Measurements from ENCODE around the gene CMTM2. TPM values are rescaled to one million over a fixed set of nuclear protein-coding genes. Genes with fewer than 3 reads are reported as not detected.

Gene CMTM2
- total and polyA plus RNA-seq, 7 experiments from 2014 or later: 0.58 to 1.8 (median 0.81) TPM; not detected in 4

DNA sequence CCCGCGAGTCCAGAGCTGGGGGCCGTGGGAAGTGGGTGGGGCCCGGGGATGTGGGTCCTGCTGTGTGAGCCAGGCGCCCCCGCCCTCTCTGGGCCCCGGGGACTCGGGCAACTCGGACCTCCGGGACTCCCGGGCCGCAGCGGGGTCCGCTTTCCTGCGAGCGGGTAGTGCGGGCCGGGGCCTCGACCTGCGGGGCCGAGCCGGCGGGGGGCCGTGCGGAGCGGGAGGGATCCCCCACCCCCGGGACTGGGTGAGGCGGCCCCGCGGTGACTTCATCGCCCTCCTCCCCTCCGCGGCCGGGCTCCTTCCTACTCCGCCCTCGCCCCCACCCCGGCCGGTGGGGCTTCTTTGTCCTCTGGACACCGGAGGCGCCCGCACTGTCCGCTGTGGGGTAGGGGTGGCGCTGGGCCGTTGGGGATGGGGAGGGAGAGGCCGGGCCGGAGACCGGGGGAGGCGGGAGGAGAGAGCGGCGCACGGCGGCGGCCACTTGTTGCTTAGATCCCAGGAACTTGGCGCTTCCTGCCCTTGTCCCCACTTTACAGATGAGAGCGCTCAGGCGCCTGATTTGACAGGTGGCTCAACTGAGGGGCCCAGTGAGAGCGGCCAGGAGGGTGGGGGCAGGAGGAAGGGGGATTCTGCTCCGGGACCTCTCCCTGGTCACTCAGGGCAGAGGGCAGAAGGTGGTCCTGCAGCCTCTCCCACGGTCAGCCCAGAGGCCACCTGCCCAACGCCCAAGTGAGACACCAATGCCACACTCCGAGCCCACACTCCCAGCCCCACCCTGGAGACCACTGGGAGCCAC lies 26.1 kb downstream of the CMTM2 start:
- intact Hi-C loops (cut with micrococcal nuclease): loop anchor here (1.0 to 5.0 kb wide), 7 partner anchors 45 to 275 kb away; partner anchors contain the start of genes CMTM4 (in 1 of the 2), DYNC1LI2 (in 1 of the 2) and PDP2 (in 1 of the 2)
- Histone ChIP-seq H3K9me3 (ENCODE audit: control insufficient read depth in 2 of 3, low read length in 3 of 3) (peaks cover 0 to 12% (median 0%) of the 10 kb centered on the region in 3 experiments), H3K27ac (ENCODE audit: low read depth, low read length) (peak overlapping the region; percentile 74), H3K36me3 (ENCODE audit: control insufficient read depth in 2 of 3, insufficient read depth in 3 of 3, low read length in 3 of 3) (peaks cover 5 to 21% (median 5%) of the 10 kb centered on the region in 3 experiments), H3K27me3 (ENCODE audit: control insufficient read depth in 2 of 2, insufficient read depth in 2 of 2, low read length in 2 of 2) (no peaks in the 10 kb centered on the region), H3K4me1 (ENCODE audit: control insufficient read depth in 2 of 2, insufficient read depth in 2 of 2, low read length in 2 of 2) (peaks cover 22 to 36% of the 10 kb centered on the region in 2 donors), H3K4me3 (ENCODE audit: low read length) (peak overlapping the region; percentile 57)
- Mint-ChIP-seq H3K27me3 (peaks cover 0 to 3% (median 0%) of the 10 kb centered on the region in 5 donors), H3K36me3 (peaks cover 5 to 26% (median 6%) of the 10 kb centered on the region in 5 donors), H3K9me3 (peaks cover 0 to 14% (median 4%) of the 10 kb centered on the region in 11 donors), H3K27ac (peak overlapping the region in 8 of 9 donors; percentile 46 to 87 (median 86)), H3K4me3 (peak overlapping the region; percentile 62 to 98 (median 81)), H3K4me1 (peaks cover 27 to 53% (median 49%) of the 10 kb centered on the region in 7 donors)
- peak; percentile 12 for ATAC-seq
- ChIA-PET POLR2A (interaction anchor here (0.7 to 3.2 kb wide), 7 partner anchors 15 to 84 kb away, joined by 3 to 28 read pairs (median 4); partner anchors contain the start of gene CKLF), CTCF (interaction anchor here (0.9 to 2.3 kb wide), 2 partner anchors 15 to 43 kb away, joined by 3 to 11 read pairs; no protein-coding TSS in a partner anchor)
- DNase-seq: peak in 4 of 9 donors; percentile 29 to 68 (median 31)

DNA sequence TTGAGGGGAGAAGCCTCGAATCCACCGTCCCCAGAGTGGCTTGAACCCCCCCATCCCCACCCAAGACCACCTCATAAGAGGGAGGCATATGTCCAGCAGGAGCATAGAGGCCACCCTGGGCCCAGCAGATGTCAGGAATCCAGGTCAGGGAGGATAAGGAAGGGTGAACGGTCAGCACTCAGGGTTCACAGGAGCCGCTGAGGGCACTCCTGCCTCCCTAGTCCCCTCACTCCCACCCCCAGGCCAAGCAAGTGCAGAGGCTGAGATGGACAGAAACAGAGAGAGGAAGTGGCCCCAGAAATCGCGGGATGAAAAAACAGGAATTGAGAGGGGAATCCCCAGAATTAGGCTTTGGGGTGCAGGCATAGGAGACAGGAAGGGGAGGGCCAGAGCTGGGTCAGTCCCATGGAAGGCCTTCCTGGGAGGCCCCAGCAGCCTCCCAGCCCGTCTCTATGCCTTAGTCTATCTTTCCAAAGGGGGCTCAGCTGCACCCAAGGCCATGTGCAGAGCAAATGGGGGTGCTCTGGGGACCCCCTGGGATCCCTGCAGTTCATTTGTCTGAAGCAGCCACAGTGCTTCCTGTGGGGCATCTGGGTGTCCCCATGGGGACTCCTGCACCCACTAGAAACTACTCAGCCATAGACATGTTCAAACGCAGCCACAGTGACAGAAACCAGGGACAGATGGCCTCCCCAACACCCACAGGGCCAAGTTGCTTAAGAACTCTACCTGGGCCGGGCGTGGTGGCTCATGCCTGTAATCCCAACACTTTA lies 26.9 kb downstream of the CMTM2 start:
- peaks cover 17 to 36% of the 10 kb centered on the region in 2 donors for H3K4me1 ChIP-seq (ENCODE audit: control insufficient read depth in 2 of 2, insufficient read depth in 2 of 2, low read length in 2 of 2)

DNA sequence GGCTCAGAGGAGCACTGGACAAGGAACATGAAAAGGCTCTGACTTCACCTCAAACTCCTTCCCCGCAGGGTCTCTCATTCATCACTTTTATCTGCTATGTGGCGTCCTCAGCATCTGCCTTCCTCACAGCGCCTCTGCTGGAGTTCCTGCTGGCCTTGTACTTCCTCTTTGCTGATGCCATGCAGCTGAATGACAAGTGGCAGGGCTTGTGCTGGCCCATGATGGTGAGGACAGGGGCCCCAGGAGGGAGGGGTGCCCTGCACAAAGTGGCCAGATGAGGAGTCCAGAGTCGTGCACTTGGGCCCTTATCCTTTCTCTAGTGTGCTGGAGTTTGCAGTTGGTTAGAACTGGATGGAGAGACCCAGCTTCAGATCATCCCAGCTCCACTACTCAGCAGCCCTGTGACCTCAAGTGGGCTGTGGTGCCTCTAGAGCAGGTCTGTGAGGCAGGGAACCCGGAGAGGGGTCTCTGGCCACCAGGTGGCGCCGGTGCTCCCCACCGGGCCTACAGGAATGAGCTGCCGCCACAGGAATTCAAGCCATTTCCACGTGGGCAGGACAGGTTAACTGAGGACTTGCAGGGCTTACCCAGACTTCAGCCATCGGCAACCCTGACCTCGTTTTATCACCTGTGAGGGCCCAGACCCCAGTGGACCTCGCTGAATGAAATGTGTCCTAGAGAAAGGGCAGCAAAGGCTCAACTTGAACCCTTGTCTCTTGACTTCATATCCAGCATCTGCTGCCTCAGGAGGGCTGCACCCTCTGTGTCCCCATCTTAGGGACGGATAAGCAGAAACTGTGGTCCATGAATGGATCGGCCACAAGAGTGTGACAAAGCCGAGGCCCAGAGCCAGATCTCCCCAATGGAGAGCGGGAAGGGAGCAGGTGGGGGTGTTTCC lies 29.2 kb downstream of the CMTM2 start:
- no peaks in the 10 kb centered on the region for H3K27me3 ChIP-seq (ENCODE audit: control insufficient read depth in 2 of 2, insufficient read depth in 2 of 2, low read length in 2 of 2)
- intact Hi-C loops (cut with micrococcal nuclease): loop anchor here (1.0 to 5.0 kb wide), 12 partner anchors 42 to 264 kb away; partner anchors contain the start of genes CMTM4 (in 2 of the 2) and DYNC1LI2 (in 2 of the 2)
- peak overlapping the region; percentile 40 for H3K27ac ChIP-seq (ENCODE audit: low read depth, low read length)
- POLR2A ChIA-PET: interaction anchor here (0.9 to 1.7 kb wide), 4 partner anchors 11 to 46 kb away, joined by 3 to 6 read pairs (median 4); partner anchors contain the start of gene CMTM2
- Mint-ChIP-seq H3K27ac (peak overlapping the region in 8 of 9 donors; percentile 45 to 85 (median 79)), H3K4me1 (peaks cover 19 to 37% (median 35%) of the 10 kb centered on the region in 7 donors), H3K4me3 (peak overlapping the region in 8 of 10 donors; percentile 6 to 82 (median 34)), H3K9me3 (peaks cover 0 to 4% (median 0%) of the 10 kb centered on the region in 11 donors), H3K27me3 (peaks cover 0 to 3% (median 0%) of the 10 kb centered on the region in 5 donors), H3K36me3 (peaks cover 0 to 15% (median 5%) of the 10 kb centered on the region in 5 donors)
- no peak overlapping the region for H3K4me3 ChIP-seq (ENCODE audit: low read length)
- peaks cover 17 to 34% of the 10 kb centered on the region in 2 donors for H3K4me1 ChIP-seq (ENCODE audit: control insufficient read depth in 2 of 2, insufficient read depth in 2 of 2, low read length in 2 of 2)
- H3K9me3 ChIP-seq (ENCODE audit: control insufficient read depth in 2 of 3, low read length in 3 of 3): no peaks in the 10 kb centered on the region
- ATAC-seq (peak; percentile 52), DNase-seq (peak; percentile 66 to 85 (median 78))
- peaks cover 5 to 52% (median 8%) of the 10 kb centered on the region in 3 experiments for H3K36me3 ChIP-seq (ENCODE audit: control insufficient read depth in 2 of 3, insufficient read depth in 3 of 3, low read length in 3 of 3)
- CTCF ChIA-PET: interaction anchor here (0.6 to 3.0 kb wide), 25 partner anchors 8 to 282 kb away, joined by 3 to 26 read pairs (median 4); partner anchors contain the start of genes CKLF and CMTM2

More for the DNA sequence above, 26.9 kb downstream of the CMTM2 start:
- Histone ChIP-seq H3K9me3 (ENCODE audit: control insufficient read depth in 2 of 3, low read length in 3 of 3) (peaks cover 0 to 7% (median 0%) of the 10 kb centered on the region in 3 experiments), H3K36me3 (ENCODE audit: control insufficient read depth in 2 of 3, insufficient read depth in 3 of 3, low read length in 3 of 3) (peaks cover 5 to 29% (median 8%) of the 10 kb centered on the region in 3 experiments), H3K27ac (ENCODE audit: low read depth, low read length) (peak overlapping the region; percentile 74), H3K4me3 (ENCODE audit: low read length) (peak overlapping the region; percentile 57), H3K27me3 (ENCODE audit: control insufficient read depth in 2 of 2, insufficient read depth in 2 of 2, low read length in 2 of 2) (no peaks in the 10 kb centered on the region)
- CTCF ChIA-PET: interaction anchor here (3.0 kb wide), 1 partner anchor 43 kb away, joined by 26 read pairs; no protein-coding TSS in a partner anchor
- H3K36me3 Mint-ChIP-seq: peaks cover 0 to 19% (median 5%) of the 10 kb centered on the region in 5 donors
- DNase-seq (peak in 2 of 9 donors; percentile 3 to 28), ATAC-seq (no peak)
- POLR2A ChIA-PET: interaction anchor here (1.0 to 1.3 kb wide), 4 partner anchors 16 to 198 kb away, joined by 3 to 4 read pairs (median 3); partner anchors contain the start of gene CKLF
- H3K27me3 Mint-ChIP-seq: peaks cover 0 to 3% (median 0%) of the 10 kb centered on the region in 5 donors
- peak overlapping the region; percentile 62 to 87 (median 84) for H3K27ac Mint-ChIP-seq
- intact Hi-C loops (cut with micrococcal nuclease): loop anchor here (1.0 to 5.0 kb wide), 7 partner anchors 45 to 274 kb away; partner anchors contain the start of genes CMTM4 (in 1 of the 2), DYNC1LI2 (in 1 of the 2) and PDP2 (in 1 of the 2)
- H3K9me3 Mint-ChIP-seq: peaks cover 0 to 7% (median 0%) of the 10 kb centered on the region in 11 donors
- H3K4me1 Mint-ChIP-seq: peaks cover 20 to 45% (median 42%) of the 10 kb centered on the region in 7 donors
- peak overlapping the region; percentile 63 to 98 (median 80) for H3K4me3 Mint-ChIP-seq

DNA sequence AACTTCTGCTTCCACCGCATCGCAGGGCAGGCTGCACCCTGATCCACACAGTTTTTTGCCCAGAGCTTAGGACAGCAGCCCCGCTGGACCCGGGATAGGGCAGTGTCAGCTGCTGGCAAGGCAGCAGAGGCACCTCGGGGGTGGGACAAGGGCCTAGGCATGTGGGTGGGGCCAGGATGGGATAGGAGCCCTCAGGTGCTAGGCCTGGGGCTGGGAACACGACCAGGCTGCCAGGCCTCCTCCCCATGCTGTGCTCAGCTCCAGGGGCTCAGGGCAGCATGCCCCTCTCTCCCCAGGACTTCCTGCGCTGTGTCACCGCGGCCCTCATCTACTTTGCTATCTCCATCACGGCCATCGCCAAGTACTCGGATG lies 29.9 kb downstream of the CMTM2 start:
- H3K36me3 Mint-ChIP-seq: peaks cover 0 to 15% (median 5%) of the 10 kb centered on the region in 5 donors
- ATAC-seq: no peak
- no peak overlapping the region for H3K27ac Mint-ChIP-seq
- no peaks in the 10 kb centered on the region for H3K27me3 ChIP-seq (ENCODE audit: control insufficient read depth in 2 of 2, insufficient read depth in 2 of 2, low read length in 2 of 2)
- intact Hi-C loops (cut with micrococcal nuclease): loop anchor here (2.0 to 5.0 kb wide), 5 partner anchors 42 to 264 kb away; partner anchors contain the start of genes CMTM4 (in 1 of the 2) and DYNC1LI2 (in 1 of the 2)
- H3K9me3 ChIP-seq (ENCODE audit: control insufficient read depth in 2 of 3, low read length in 3 of 3): no peaks in the 10 kb centered on the region
- no peak overlapping the region for H3K4me3 Mint-ChIP-seq
- POLR2A ChIA-PET: interaction anchor here (1.2 kb wide), 1 partner anchor 42 kb away, joined by 3 read pairs; no protein-coding TSS in a partner anchor
- DNase-seq: no peak
- no peak overlapping the region for H3K4me3 ChIP-seq (ENCODE audit: low read length)
- H3K27ac ChIP-seq (ENCODE audit: low read depth, low read length): peak overlapping the region; percentile 40
- H3K4me1 Mint-ChIP-seq: peaks cover 14 to 31% (median 29%) of the 10 kb centered on the region in 7 donors
- H3K36me3 ChIP-seq (ENCODE audit: control insufficient read depth in 2 of 3, insufficient read depth in 3 of 3, low read length in 3 of 3): peaks cover 5 to 57% (median 8%) of the 10 kb centered on the region in 3 experiments
- CTCF ChIA-PET: interaction anchor here (0.5 to 3.0 kb wide), 18 partner anchors 9 to 281 kb away, joined by 3 to 26 read pairs (median 4); partner anchors contain the start of genes CKLF and CMTM2
- peaks cover 17 to 28% of the 10 kb centered on the region in 2 donors for H3K4me1 ChIP-seq (ENCODE audit: control insufficient read depth in 2 of 2, insufficient read depth in 2 of 2, low read length in 2 of 2)
- H3K9me3 Mint-ChIP-seq: no peaks in the 10 kb centered on the region
- H3K27me3 Mint-ChIP-seq: no peaks in the 10 kb centered on the region

DNA sequence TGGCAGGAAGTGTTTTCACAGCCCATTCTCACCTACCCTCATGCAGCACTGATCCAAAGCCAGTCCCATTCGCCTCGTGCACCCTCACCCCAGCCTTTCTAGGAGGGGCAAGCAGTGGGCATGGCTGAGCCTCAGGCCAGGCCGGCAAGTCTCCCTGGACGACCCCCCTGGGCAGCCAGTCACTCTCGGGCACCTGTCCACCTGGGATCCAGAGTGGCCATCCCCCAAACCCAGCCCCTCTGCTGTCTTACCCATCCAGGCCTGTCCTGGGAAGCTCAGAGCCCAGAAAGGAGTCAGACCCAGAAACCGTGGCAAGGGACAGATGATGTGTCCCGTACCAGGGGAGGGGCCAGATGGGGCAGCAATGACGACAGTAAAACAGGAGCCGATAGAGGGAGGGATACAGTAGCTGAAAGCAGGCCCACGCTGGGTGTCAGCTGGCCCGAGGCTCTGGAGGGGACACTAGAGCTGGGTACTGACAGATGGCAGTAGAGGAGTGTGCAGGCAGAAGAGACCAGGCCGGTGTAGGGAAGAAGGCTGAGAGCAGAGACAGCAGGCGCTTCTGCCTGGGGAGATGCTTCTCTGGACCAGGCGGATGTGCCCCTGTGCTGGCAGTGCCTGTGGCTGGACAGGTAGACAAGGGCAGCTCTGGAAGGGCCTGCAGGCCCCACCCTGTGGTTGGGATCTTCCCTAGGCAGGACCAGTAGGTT lies 31.0 kb downstream of the CMTM2 start:
- no peak for ATAC-seq
- Histone ChIP-seq H3K36me3 (ENCODE audit: control insufficient read depth in 2 of 3, insufficient read depth in 3 of 3, low read length in 3 of 3) (peaks cover 5 to 57% (median 8%) of the 10 kb centered on the region in 3 experiments), H3K27ac (ENCODE audit: low read depth, low read length) (no peak overlapping the region), H3K4me3 (ENCODE audit: low read length) (no peak overlapping the region), H3K4me1 (ENCODE audit: control insufficient read depth in 2 of 2, insufficient read depth in 2 of 2, low read length in 2 of 2) (peaks cover 17 to 26% of the 10 kb centered on the region in 2 donors), H3K9me3 (ENCODE audit: control insufficient read depth in 2 of 3, low read length in 3 of 3) (no peaks in the 10 kb centered on the region), H3K27me3 (ENCODE audit: control insufficient read depth in 2 of 2, insufficient read depth in 2 of 2, low read length in 2 of 2) (no peaks in the 10 kb centered on the region)
- Mint-ChIP-seq H3K27ac (peak overlapping the region in 3 of 9 donors; percentile 46 to 59 (median 57)), H3K27me3 (no peaks in the 10 kb centered on the region), H3K36me3 (peaks cover 0 to 13% (median 5%) of the 10 kb centered on the region in 5 donors), H3K4me3 (no peak overlapping the region), H3K9me3 (no peaks in the 10 kb centered on the region), H3K4me1 (peaks cover 14 to 31% (median 27%) of the 10 kb centered on the region in 7 donors)
- ChIA-PET POLR2A (interaction anchor here (0.8 kb wide), 1 partner anchor 40 kb away, joined by 3 read pairs; no protein-coding TSS in a partner anchor), CTCF (interaction anchor here (0.7 to 1.0 kb wide), 3 partner anchors 9 to 258 kb away, joined by 3 to 5 read pairs (median 3); no protein-coding TSS in a partner anchor)
- intact Hi-C loops (cut with micrococcal nuclease): no loop called here
- no peak for DNase-seq

Data from naive thymus-derived CD4-positive, alpha-beta T cell (primary cell).